GM21526 (cell line): ENCODE results near the gene PEAK3.

Experiments used
- ATAC-seq: cut with Tn5 transposase; IDR thresholded peaks from one replicate; pipeline ENCODE4 v1.9.1; 2021; ENCODE audit warnings: moderate library complexity; ENCODE audit not compliant: unreplicated experiment, low FRiP score

PEAK3 gene

GRCh38 chr19:2282062-2282861 is at the start of gene PEAK3:
Gene PEAK3, minus strand, starts transcription at chr19:2282175. Its CDS starts 1,244 bp downstream, at chr19:2280931.
- ATAC-seq, result no peak

GRCh38 chr19:2330632-2331284 is 48.8 kb upstream of the PEAK3 start:
- no peak for ATAC-seq

GRCh38 chr19:2330255-2330631 is 48.3 kb upstream of the PEAK3 start:
- no peak for ATAC-seq

GRCh38 chr19:2329501-2329916 is 47.5 kb upstream of the PEAK3 start:
- ATAC-seq, result no peak

GRCh38 chr19:2329149-2329478 is 47.1 kb upstream of the PEAK3 start:
- no peak for ATAC-seq

- ATAC-seq, result no peak
These were observed 46.6 kb upstream of the PEAK3 start, which contains the start of the genes LSM7 and SPPL2B for GRCh38 chr19:2328401-2329148. Gene LSM7, minus strand, starts transcription at chr19:2328586. Its CDS starts 20 bp downstream, at chr19:2328566. Gene SPPL2B, plus strand, starts transcription at chr19:2328684. Its CDS starts 26 bp downstream, at chr19:2328710.

- no peak for ATAC-seq
These were observed 45.9 kb upstream of the PEAK3 start for GRCh38 chr19:2327773-2328400.

GRCh38 chr19:2326699-2327360 is 44.9 kb upstream of the PEAK3 start:
- no peak for ATAC-seq

- ATAC-seq, result no peak
These were observed 43.5 kb upstream of the PEAK3 start for GRCh38 chr19:2325281-2326046.

GRCh38 chr19:2324220-2324948 is 42.4 kb upstream of the PEAK3 start:
- ATAC-seq, result no peak

- ATAC-seq, result no peak
These were observed 41.7 kb upstream of the PEAK3 start for GRCh38 chr19:2323707-2324106.

GRCh38 chr19:2321565-2322283 is 39.7 kb upstream of the PEAK3 start:
- ATAC-seq, result no peak

- ATAC-seq, result no peak
These were observed 39.0 kb upstream of the PEAK3 start for GRCh38 chr19:2320939-2321338.

GRCh38 chr19:2320049-2320448 is 38.1 kb upstream of the PEAK3 start:
- no peak for ATAC-seq

- no peak for ATAC-seq
These were observed 37.6 kb upstream of the PEAK3 start for GRCh38 chr19:2319551-2319950.

GRCh38 chr19:2318923-2319322 is 36.9 kb upstream of the PEAK3 start:
- no peak for ATAC-seq

GRCh38 chr19:2317756-2318155 is 35.8 kb upstream of the PEAK3 start:
- no peak for ATAC-seq

GRCh38 chr19:2317300-2317699 is 35.3 kb upstream of the PEAK3 start:
- ATAC-seq, result no peak
